K562 (cell line): ENCODE measurements around the gene ATXN1. TPM values are rescaled to one million over a fixed set of nuclear protein-coding genes. Genes with fewer than 3 reads are reported as not detected.

Source experiments
- ADNP ChIP-seq: fragments of 200-800 bp; sonication (Bioruptor generic); IDR thresholded peaks from 2 replicates; pipeline ENCODE4 v1.6.1; 2016; ENCODE audit warnings: missing genetic modification characterization, missing compliant biosample characterization
- BDP1 ChIP-seq: IDR thresholded peaks from 3 replicates; pipeline ENCODE4 v1.6.1; 2011; ENCODE audit not compliant: insufficient read length, insufficient read depth
- BRD4 ChIP-seq: fragments of 200-600 bp; sonication (generic); IDR thresholded peaks from 2 replicates; pipeline ENCODE4 v1.6.1; 2017; ENCODE audit warnings: inconsistent platforms
- CBX1 ChIP-seq: sonication (generic); IDR thresholded peaks from 2 replicates; pipeline ENCODE4 v1.6.1; 2016; ENCODE audit warnings: antibody characterized with exemption, low read depth, mild to moderate bottlenecking
- CEBPB ChIP-seq: fragments of 450-650 bp; IDR thresholded peaks from 2 replicates; pipeline ENCODE4 v1.6.1; 2016; ENCODE audit warnings: missing genetic modification characterization, missing compliant biosample characterization
- CEBPG ChIP-seq, 3 experiments: fragments of 200-800 bp in 1 of 3; sonication (Bioruptor generic) in 1 of 3; sonication (generic) in 1 of 3; formaldehyde crosslinking in 1 of 3; IDR thresholded peaks in 2 of 3; conservative IDR thresholded peaks in 1 of 3; 2 replicates each; pipeline versions ENCODE4 v1.6.1 to v1.8.0; 2016 to 2022; ENCODE audit warnings: missing compliant biosample characterization in 2 of 3, missing genetic modification characterization in 2 of 3, mild to moderate bottlenecking in 1 of 3, missing genetic modification reagents in 1 of 3
- ESRRB ChIP-seq: fragments of 250-450 bp; sonication (Bioruptor Pico); IDR thresholded peaks from 2 replicates; pipeline ENCODE4 v1.5.0; 2020; ENCODE audit warnings: mild to moderate bottlenecking, moderate library complexity, borderline replicate concordance
- EZH2 ChIP-seq: IDR thresholded peaks from 2 replicates; pipeline ENCODE4 v1.6.1; 2012; ENCODE audit warnings: low read depth, mild to moderate bottlenecking, inconsistent platforms, low read length, borderline replicate concordance
- FOXP1 ChIP-seq: sonication (generic); formaldehyde crosslinking; IDR thresholded peaks from 2 replicates; pipeline ENCODE4 v1.8.0; 2022; ENCODE audit warnings: mild to moderate bottlenecking, missing genetic modification reagents
- GTF2E2 ChIP-seq: fragments of 200-800 bp; sonication (Bioruptor generic); IDR thresholded peaks from 2 replicates; pipeline ENCODE4 v1.6.1; 2016; ENCODE audit warnings: missing genetic modification characterization, missing compliant biosample characterization
- MAFF ChIP-seq: IDR thresholded peaks from 2 replicates; pipeline ENCODE4 v1.6.1; 2012; ENCODE audit warnings: low read length, improper control_type of control experiment
- MTA3 ChIP-seq: fragments of 450-650 bp; formaldehyde crosslinking; IDR thresholded peaks from 2 replicates; pipeline ENCODE4 v1.6.1; 2017; ENCODE audit warnings: mild to moderate bottlenecking, borderline replicate concordance
- PHF21A ChIP-seq: fragments of 450-650 bp; IDR thresholded peaks from 2 replicates; pipeline ENCODE4 v1.6.1; 2017; ENCODE audit warnings: low read depth, borderline replicate concordance
- PTBP1 ChIP-seq: fragments of 200-400 bp; formaldehyde crosslinking; IDR thresholded peaks from 2 replicates; pipeline ENCODE4 v1.6.1; 2017; ENCODE audit warnings: low read depth, low read length
- RBM25 ChIP-seq: fragments of 200-400 bp; formaldehyde crosslinking; IDR thresholded peaks from 2 replicates; pipeline ENCODE4 v1.6.1; 2018; ENCODE audit warnings: low read length, low read depth, moderate library complexity; ENCODE audit not compliant: severe bottlenecking
- SETDB1 ChIP-seq: IDR thresholded peaks from one replicate; pipeline ENCODE4 v1.6.1; 2012; ENCODE audit warnings: low read length, control low read depth, inconsistent platforms
- SIX5 ChIP-seq, 2 experiments: IDR thresholded peaks; 2 replicates each; pipeline ENCODE4 v1.6.1; 2011; ENCODE audit warnings: low read length in 2 of 2, borderline replicate concordance in 1 of 2, low read depth in 1 of 2, mild to moderate bottlenecking in 1 of 2, moderate library complexity in 1 of 2; ENCODE audit not compliant: insufficient read depth in 1 of 2
- U2AF1 ChIP-seq: fragments of 200-400 bp; formaldehyde crosslinking; optimal IDR thresholded peaks from 2 replicates; pipeline ENCODE3; 2017; ENCODE audit warnings: mild to moderate bottlenecking, low read depth, low read length, moderate library complexity
- ZFP36 ChIP-seq: fragments of 150-350 bp; IDR thresholded peaks from 2 replicates; pipeline ENCODE4 v1.6.1; 2018; ENCODE audit warnings: low read length, low read depth; ENCODE audit not compliant: partially characterized antibody
- ZNF12 ChIP-seq: sonication (generic); formaldehyde crosslinking; IDR thresholded peaks from 2 replicates; pipeline ENCODE4 v1.4.0; 2020; ENCODE audit warnings: mild to moderate bottlenecking, missing genetic modification reagents
- ZNF121 ChIP-seq: sonication (generic); formaldehyde crosslinking; conservative IDR thresholded peaks from 2 replicates; pipeline ENCODE4 v1.8.0; 2022; ENCODE audit warnings: missing genetic modification reagents
- ZNF263 ChIP-seq: sonication (generic); formaldehyde crosslinking; IDR thresholded peaks from 2 replicates; pipeline ENCODE4 v1.8.0; 2022; ENCODE audit warnings: mild to moderate bottlenecking, missing genetic modification reagents, borderline replicate concordance
- ZNF695 ChIP-seq: fragments of 450-650 bp; formaldehyde crosslinking; IDR thresholded peaks from 2 replicates; pipeline ENCODE4 v1.4.0; 2020; ENCODE audit warnings: mild to moderate bottlenecking, moderate library complexity
- ZNF699 ChIP-seq: fragments of 250-450 bp; sonication (Bioruptor Pico); IDR thresholded peaks from 2 replicates; pipeline ENCODE4 v1.8.0; 2021; ENCODE audit warnings: mild to moderate bottlenecking, moderate library complexity; ENCODE audit not compliant: insufficient replicate concordance
- polyA plus RNA-seq, 8 experiments: library from polyadenylated mRNA; depleted of rRNA in 4 of 8; stranded (reverse) in 5 of 8; unstranded in 3 of 8; fragments of >200 nt; fragmentation: Nextera tagmentation in 2 of 8; fragmentation: Illumina TruSeq in 1 of 8; extraction: Ambion mirVana in 2 of 8; extraction: Trizol in 1 of 8; gene quantifications; 2 replicates each; pipeline versions ENCODE4 v1.2.1 to v1.2.3, GENCODE V29; 2011 to 2014; ENCODE audit warnings: inconsistent platforms in 1 of 8, missing spikeins in 1 of 8
- total RNA-seq, 7 experiments: library from RNA; depleted of rRNA in 6 of 7; stranded (reverse); fragments of >200 nt in 6 of 7; fragmentation: Illumina TruSeq in 2 of 7; extraction: Trizol in 2 of 7; gene quantifications; 2 replicates each; pipeline versions ENCODE4 v1.2.1 to v1.2.3, GENCODE V29; 2011 to 2021; ENCODE audit warnings: low replicate concordance in 1 of 7
- TF ChIP-seq, protein P1 (sequence below): sonication (generic); formaldehyde crosslinking; IDR thresholded peaks from 2 replicates; pipeline ENCODE4 v1.8.1; 2023; ENCODE audit warnings: mild to moderate bottlenecking, missing genetic modification reagents
- TF ChIP-seq, protein P2 (sequence below): fragments of 450-650 bp; formaldehyde crosslinking; IDR thresholded peaks from 2 replicates; pipeline ENCODE4 v1.4.0; 2022; ENCODE audit warnings: missing genetic modification characterization
- TF ChIP-seq, protein P3 (sequence below): fragments of 250-450 bp; sonication (Bioruptor Pico); IDR thresholded peaks from 2 replicates; pipeline ENCODE4 v1.9.0; 2021; ENCODE audit warnings: mild to moderate bottlenecking

ATXN1 gene
- total and polyA plus RNA-seq, 9 of the 15 experiments (the other 6 are each of a cell fraction or from before 2014, with no cell fraction given) = under 0.01 to 1.2 (median 0.58) TPM

DNA sequence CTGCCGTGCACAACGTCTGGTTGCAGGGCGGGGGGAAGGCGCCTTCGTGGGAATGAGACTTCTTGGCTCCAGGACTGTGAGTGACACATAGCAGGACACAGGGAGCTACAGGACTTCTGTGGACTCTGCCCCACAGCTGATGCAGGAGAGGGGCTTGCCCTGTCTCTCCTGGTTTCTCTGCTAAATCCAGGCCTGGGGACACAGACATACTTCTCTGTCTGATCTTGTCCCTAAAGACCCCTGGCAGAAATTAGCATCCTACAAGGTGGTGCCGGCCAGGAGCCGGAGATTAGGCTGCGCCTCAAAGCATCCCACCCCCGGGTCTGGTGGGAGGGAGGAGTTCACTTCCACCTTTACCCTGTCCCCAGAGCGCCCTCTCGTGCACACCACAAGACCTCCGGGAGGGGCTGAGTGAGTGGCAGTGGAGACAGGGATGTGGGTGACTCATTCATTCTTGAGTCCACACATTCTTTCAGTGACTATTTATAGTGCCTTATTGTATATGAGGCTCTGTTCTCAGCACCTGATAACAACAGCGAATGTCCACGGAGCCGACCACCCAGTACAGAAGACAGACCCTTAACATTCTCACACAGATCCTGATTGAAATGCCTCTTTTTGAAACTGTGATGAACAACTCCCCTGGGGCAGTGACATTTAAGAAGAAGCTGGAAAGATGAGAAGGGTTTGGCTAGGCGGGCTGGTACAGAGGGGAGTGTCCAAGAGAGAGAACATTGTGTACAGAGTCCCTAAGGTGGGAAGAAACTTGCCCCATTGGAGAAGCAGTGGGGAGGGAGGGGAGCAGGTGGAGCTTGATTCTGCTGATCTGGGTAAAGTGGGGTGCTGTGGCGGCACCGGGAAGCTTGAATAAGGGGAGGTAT, 483.9 kb downstream of the ATXN1 start (continued):
- TF ChIP-seq BRD4 (no peak), PTBP1 (no peak), ZNF263 (peak; percentile 79; the same call in 1 of the 2 replicates), MTA3 (peak; percentile 62; the same call in 1 of the 2 replicates), CEBPG (CRISPR knock-in tag; IDR thresholded peaks at IDR 0.05) (no peak), CEBPG (tag; conservative IDR thresholded peaks at IDR 0.05 in 1 of 2, IDR thresholded peaks at IDR 0.05 in 1 of 2) (no peak), ADNP (tag) (no peak), ZNF695 (CRISPR knock-in tag) (no peak), ZNF699 (CRISPR knock-in tag) (no peak), U2AF1 (no peak), CEBPB (tag) (no peak), MAFF (no peak), FOXP1 (CRISPR knock-in tag) (no peak), EZH2 (no peak), ZFP36 (no peak), ZNF12 (no peak), ESRRB (no peak), PHF21A (no peak), GTF2E2 (tag) (no peak), ZNF121 (no peak), BDP1 (no peak), CBX1 (no peak), SIX5 (IDR thresholded peaks at IDR 0.05; ENCODE audit: borderline replicate concordance in 1 of 2, insufficient read depth in 1 of 2, low read depth in 1 of 2, low read length in 2 of 2) (no peak), SETDB1 (no peak), RBM25 (no peak)
- TF ChIP-seq, protein P1, sequence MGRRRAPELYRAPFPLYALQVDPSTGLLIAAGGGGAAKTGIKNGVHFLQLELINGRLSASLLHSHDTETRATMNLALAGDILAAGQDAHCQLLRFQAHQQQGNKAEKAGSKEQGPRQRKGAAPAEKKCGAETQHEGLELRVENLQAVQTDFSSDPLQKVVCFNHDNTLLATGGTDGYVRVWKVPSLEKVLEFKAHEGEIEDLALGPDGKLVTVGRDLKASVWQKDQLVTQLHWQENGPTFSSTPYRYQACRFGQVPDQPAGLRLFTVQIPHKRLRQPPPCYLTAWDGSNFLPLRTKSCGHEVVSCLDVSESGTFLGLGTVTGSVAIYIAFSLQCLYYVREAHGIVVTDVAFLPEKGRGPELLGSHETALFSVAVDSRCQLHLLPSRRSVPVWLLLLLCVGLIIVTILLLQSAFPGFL (CRISPR knock-in tag) = no peak
- TF ChIP-seq, protein P2, sequence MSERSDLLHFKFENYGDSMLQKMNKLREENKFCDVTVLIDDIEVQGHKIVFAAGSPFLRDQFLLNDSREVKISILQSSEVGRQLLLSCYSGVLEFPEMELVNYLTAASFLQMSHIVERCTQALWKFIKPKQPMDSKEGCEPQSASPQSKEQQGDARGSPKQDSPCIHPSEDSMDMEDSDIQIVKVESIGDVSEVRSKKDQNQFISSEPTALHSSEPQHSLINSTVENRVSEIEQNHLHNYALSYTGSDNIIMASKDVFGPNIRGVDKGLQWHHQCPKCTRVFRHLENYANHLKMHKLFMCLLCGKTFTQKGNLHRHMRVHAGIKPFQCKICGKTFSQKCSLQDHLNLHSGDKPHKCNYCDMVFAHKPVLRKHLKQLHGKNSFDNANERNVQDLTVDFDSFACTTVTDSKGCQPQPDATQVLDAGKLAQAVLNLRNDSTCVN = no peak
- TF ChIP-seq, protein P3, sequence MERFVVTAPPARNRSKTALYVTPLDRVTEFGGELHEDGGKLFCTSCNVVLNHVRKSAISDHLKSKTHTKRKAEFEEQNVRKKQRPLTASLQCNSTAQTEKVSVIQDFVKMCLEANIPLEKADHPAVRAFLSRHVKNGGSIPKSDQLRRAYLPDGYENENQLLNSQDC = no peak
